NCI-H146 (cell line): ENCODE data around the gene TRPC4AP.

ENCODE experiments used
- DNase-seq: peaks from one replicate; lab custom pipeline; 2025; lab: John Stamatoyannopoulos, UW

Gene TRPC4AP

GRCh38 chr20:34968042-34968775 is 124.4 kb downstream of the TRPC4AP start:
- DNase-seq = no peak

DNA sequence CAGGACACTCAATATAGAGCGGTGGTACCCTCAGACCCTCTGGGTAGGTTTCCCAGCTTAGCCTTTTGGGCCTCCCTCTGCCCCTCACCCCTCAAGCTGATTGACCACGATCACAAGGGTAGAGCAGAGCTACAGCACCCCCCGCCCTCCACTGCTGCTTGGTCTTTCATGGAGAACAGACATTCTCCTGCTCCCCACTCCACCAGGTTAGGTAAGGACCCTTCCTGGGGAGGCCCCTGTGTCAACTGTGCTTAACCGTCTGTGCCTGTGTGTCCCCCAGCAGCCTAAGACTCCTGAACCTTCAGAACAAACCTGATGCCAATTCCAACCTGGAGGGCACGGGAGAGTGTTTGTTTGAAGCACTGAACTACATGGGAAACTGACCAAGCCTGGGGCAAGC is 125.2 kb downstream of the TRPC4AP start:
- no peak for DNase-seq

GRCh38 chr20:34965051-34965450 is 127.6 kb downstream of the TRPC4AP start:
- DNase-seq = no peak

- no peak for DNase-seq
These were observed 128.1 kb downstream of the TRPC4AP start for GRCh38 chr20:34964486-34964885.

DNA sequence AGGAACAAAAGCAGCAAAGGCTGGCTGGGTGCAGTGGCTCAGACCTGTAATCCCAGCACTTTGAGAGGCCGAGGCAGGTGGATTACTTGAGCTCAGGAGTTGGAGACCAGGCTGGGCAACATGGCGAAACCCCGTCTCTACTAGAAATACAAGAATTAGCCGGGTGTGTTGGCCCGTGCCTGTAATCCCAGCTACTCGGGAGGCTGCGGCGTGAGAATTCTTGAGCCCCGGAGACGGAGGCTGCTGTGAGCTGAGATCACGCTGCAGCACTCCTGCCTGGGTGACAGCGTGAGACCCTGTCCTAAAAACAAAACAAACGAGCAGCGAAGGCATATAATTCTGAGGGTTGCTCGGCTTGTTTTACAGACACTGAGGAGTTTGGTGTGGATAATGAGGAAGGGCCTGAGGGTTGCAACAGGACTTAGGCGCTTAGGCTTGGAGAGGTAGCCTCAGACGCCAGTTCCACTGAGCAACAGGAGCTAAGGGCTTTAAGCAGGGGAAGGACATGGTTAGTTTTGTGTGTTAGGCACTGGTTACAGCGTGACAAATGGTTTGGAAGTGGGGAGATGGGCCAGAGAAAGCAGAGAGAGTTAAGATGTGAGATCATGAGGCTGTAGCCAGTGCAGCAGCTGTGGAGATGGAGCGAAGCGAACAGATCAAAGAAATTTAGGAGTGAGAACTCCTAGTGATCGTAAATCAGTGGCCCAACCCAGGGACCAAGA is 135.7 kb downstream of the TRPC4AP start:
- no peak for DNase-seq

- DNase-seq = no peak
These were observed 136.6 kb downstream of the TRPC4AP start for GRCh38 chr20:34956041-34956458.

DNA sequence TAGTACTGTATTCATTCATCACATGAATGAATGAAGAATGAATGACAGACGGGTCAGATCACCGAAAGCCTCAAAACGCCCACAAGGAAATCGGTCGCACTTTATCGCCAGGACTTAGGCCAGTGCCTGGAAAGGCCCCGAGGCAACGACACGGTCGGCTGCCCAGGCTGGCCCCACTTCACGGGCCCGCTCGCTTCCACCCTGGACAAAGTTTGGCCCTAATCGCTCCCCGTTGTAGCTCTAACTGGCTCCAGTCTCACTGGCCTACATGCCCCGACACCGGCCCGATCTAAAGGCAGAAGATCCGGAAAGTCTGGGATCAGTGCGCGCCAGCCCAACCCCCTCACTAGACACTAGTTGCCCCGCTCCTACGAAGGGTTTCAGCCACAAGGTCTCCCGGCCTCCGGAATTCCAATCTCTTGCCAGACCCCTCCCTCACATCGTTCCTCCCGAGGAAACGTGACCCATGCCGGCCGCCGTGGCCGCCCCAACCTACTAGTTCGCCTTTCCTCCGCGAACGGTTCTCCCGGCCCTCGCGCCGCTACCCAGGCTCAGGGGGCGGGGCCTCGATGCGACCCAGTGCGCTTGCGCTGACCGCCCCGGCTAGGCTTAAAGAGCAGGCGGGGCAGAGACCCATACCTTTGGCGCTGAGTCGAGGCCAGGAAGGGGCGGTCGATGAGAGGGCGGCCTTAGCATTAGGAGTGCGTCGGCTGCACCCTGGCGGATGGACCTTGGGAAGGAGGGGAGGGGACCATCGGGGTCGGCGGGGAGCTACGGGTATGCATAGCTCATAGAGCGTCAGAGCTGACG is 137.2 kb downstream of the TRPC4AP start, which contains the start of the genes GSS and MYH7B:
Gene GSS, minus strand, starts transcription at position 576 of the 810 bp plus-strand sequence. CDS start 3,954 bp downstream, outside the sequence.
Gene MYH7B, plus strand, starts transcription at position 638 of the 810 bp plus-strand sequence. CDS start 22,138 bp downstream, outside the sequence.
- peak; percentile 99 for DNase-seq

DNA sequence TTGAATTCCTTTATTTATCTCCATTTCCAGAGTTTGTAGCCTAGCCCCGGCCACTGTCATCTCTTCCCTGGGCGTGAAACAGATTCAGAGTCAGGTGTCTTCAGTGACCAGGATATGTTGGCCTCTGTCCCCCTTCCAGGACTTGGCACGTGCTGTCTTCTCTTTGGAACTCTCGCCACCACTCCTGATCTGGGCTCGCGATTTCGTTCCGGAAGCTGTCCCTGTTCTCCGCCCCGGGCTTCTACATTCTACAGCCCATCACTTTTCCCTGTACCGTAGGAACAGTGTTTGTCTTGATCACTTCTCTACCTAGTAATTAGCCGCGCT is 137.7 kb downstream of the TRPC4AP start:
- DNase-seq = peak; percentile 78

DNA sequence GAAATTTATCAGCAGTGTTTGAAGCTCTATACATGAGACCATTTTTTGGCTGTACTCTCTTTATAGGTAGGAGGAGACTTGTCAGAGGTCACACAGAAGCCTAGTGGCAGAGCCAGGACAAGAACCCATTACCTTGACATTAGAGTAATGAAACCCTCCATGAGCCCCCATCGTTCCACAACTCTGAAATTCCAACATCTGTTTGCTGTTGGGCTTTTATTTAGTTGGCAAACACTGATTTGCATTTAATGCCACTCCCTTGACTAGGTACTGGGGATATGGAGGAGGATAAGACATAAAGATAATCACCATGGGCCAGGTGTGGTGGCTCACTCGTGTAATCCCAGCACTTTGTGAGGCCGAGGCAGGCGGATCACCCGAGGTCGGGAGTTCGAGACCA is 138.6 kb downstream of the TRPC4AP start:
- no peak for DNase-seq

DNA sequence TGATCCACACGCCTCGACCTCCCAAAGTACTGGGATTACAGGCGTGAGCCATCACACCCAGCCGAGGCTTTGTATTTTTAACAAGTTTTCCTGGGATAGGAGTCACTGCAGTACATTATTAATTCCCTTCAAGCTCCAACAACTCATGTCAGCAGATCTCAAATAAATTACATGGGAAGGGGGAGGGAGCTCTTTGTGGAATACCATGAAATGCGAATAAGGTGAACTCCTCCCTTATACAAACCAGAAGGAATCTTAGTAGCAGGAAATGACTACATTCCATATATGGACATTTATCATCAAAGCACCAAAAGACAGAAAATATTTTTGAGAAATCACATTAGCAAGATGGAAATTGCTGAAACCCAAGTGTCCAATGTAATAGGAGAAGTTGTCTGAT is 139.9 kb downstream of the TRPC4AP start:
- no peak for DNase-seq
